Osteoblast (primary cell): Measurements from ENCODE around the gene DTX3L. TPM values are rescaled to one million over a fixed set of nuclear protein-coding genes. Genes with fewer than 3 reads are reported as not detected.

Experiments
- DNase-seq: peaks from one replicate; pipeline ENCODE4 v3.0.0; 2011; ENCODE audit warnings: low spot score, mixed read lengths; ENCODE audit not compliant: insufficient read length; ENCODE audit errors: missing footprints
- H2AFZ ChIP-seq: 2 replicates; pipeline ENCODE4 v1.6.0; 2011; ENCODE audit warnings: mild to moderate bottlenecking, low read length
- H3K27ac ChIP-seq: 2 replicates; pipeline ENCODE4 v1.5.1; 2011; ENCODE audit warnings: mild to moderate bottlenecking, low read depth, low read length, moderate library complexity
- H3K27me3 ChIP-seq: 2 replicates; pipeline ENCODE4 v1.6.0; 2012; ENCODE audit warnings: mild to moderate bottlenecking, control low read depth, inconsistent platforms, low read length, moderate library complexity; ENCODE audit not compliant: insufficient read depth
- H3K36me3 ChIP-seq: 2 replicates; pipeline ENCODE4 v1.5.1; 2011; ENCODE audit warnings: mild to moderate bottlenecking, low read length, control low read depth, moderate library complexity; ENCODE audit not compliant: insufficient read depth
- H3K4me1 ChIP-seq: 2 replicates; pipeline ENCODE4 v1.5.1; 2011; ENCODE audit warnings: mild to moderate bottlenecking, low read length, control low read depth, moderate library complexity; ENCODE audit not compliant: insufficient read depth
- H3K4me2 ChIP-seq: 2 replicates; pipeline ENCODE4 v1.6.0; 2011; ENCODE audit warnings: mild to moderate bottlenecking, low read length; ENCODE audit not compliant: insufficient read depth
- H3K4me3 ChIP-seq: fragments of 200-600 bp; sonication (generic); 3 replicates; pipeline ENCODE4 v1.5.1; 2012; ENCODE audit warnings: mild to moderate bottlenecking, low read length, inconsistent platforms; ENCODE audit not compliant: insufficient read depth
- H3K79me2 ChIP-seq: 2 replicates; pipeline ENCODE4 v1.6.0; 2012; ENCODE audit warnings: mild to moderate bottlenecking, low read length, control low read depth, inconsistent platforms; ENCODE audit not compliant: insufficient read depth
- H3K9me3 ChIP-seq: 2 replicates; pipeline ENCODE4 v1.5.1; 2011; ENCODE audit warnings: low read depth, low read length, control low read depth
- H4K20me1 ChIP-seq: 2 replicates; pipeline ENCODE4 v1.6.0; 2012; ENCODE audit warnings: mild to moderate bottlenecking, low read length, control low read depth; ENCODE audit not compliant: insufficient read depth
- total RNA-seq: library from RNA; depleted of rRNA; stranded (reverse); fragments of >200 nt; gene quantifications from 2 replicates; pipeline ENCODE4 v1.2.3, GENCODE V29; 2012
- TF ChIP-seq, protein P1 (sequence below): IDR thresholded peaks from 2 replicates; pipeline ENCODE4 v1.5.1; 2011; ENCODE audit warnings: mild to moderate bottlenecking, low read depth, low read length, moderate library complexity; ENCODE audit errors: extremely low read depth

Gene DTX3L
- total RNA-seq, 1 donor, result 33.7 TPM

DNA sequence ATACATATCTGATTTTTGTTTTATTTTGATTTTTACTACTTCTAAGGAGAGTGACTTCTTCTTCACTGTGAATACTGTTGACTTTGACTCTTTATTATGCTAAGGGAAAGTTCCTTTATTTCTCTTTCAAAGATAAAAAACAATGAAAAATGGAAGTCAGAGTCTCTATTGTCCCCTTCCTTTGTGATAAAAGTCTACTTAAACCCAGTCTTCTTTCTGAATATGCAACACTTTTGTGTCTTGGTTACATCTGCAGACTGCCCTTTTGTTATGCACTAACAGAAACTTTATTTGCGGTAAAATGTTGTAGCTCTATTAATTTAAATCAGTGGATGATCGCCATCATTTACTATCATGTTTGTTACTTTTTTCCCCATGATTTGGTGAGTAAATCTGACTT lies 26.5 kb downstream of the DTX3L start:
- no peak overlapping the region for H3K4me3 ChIP-seq
- H3K27me3 ChIP-seq, result no peaks in the 10 kb centered on the region
- H3K36me3 ChIP-seq, result no peaks in the 10 kb centered on the region
- no peak overlapping the region for H2AFZ ChIP-seq
- no peak overlapping the region for H3K27ac ChIP-seq
- H4K20me1 ChIP-seq, result no peaks in the 10 kb centered on the region
- no peak for DNase-seq
- TF ChIP-seq, protein P1, sequence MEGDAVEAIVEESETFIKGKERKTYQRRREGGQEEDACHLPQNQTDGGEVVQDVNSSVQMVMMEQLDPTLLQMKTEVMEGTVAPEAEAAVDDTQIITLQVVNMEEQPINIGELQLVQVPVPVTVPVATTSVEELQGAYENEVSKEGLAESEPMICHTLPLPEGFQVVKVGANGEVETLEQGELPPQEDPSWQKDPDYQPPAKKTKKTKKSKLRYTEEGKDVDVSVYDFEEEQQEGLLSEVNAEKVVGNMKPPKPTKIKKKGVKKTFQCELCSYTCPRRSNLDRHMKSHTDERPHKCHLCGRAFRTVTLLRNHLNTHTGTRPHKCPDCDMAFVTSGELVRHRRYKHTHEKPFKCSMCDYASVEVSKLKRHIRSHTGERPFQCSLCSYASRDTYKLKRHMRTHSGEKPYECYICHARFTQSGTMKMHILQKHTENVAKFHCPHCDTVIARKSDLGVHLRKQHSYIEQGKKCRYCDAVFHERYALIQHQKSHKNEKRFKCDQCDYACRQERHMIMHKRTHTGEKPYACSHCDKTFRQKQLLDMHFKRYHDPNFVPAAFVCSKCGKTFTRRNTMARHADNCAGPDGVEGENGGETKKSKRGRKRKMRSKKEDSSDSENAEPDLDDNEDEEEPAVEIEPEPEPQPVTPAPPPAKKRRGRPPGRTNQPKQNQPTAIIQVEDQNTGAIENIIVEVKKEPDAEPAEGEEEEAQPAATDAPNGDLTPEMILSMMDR, result no peak
- H3K9me3 ChIP-seq, result no peaks in the 10 kb centered on the region
- no peaks in the 10 kb centered on the region for H3K79me2 ChIP-seq
- no peaks in the 10 kb centered on the region for H3K4me1 ChIP-seq
- no peak overlapping the region for H3K4me2 ChIP-seq

DNA sequence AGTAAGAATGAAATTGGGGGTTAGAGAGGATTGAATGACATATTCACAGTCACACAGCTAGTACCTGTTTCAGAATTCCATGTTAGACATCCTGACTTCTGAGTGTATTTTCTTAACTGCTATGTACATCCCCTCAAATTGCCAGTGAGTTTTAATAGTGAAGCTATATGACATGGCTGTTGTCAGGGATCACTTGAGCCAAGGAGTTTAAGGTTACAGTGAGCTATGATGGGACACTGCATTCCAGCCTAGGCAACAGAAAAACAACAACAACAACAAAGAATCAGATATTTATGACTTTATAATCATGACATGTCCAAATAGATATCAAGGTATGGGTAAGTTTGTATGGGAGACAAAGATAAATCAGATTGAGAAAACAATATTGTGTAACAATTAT lies 29.9 kb downstream of the DTX3L start:
- Histone ChIP-seq H3K79me2 (no peaks in the 10 kb centered on the region), H3K27me3 (no peaks in the 10 kb centered on the region), H3K4me3 (no peak overlapping the region), H3K4me1 (no peaks in the 10 kb centered on the region), H3K27ac (no peak overlapping the region), H3K4me2 (no peak overlapping the region), H3K9me3 (no peaks in the 10 kb centered on the region), H2AFZ (no peak overlapping the region), H3K36me3 (no peaks in the 10 kb centered on the region), H4K20me1 (no peaks in the 10 kb centered on the region)
- no peak for DNase-seq
- TF ChIP-seq, protein P1, result no peak

DNA sequence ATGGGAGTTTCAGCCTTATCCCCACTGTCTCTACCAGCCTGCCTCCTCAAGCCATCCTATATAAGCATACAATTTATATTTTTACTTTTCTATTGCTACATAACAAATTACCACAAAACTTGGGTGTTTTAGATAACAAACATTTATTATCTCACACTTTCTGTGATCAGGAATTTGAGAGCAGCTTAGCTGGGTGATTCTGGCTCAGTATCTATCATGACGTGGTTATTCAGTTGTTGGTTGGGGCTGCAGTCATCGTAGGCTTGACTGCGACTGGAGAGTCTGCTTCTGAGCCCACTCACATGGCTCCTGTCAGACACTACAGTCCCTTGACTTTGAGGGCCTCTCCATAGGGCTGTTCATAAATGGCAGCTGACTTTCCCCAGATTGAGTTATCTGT lies 34.0 kb downstream of the DTX3L start:
- H3K4me1 ChIP-seq, result no peaks in the 10 kb centered on the region
- H2AFZ ChIP-seq, result peak overlapping the region; percentile 53
- no peaks in the 10 kb centered on the region for H4K20me1 ChIP-seq
- H3K36me3 ChIP-seq, result no peaks in the 10 kb centered on the region
- H3K27ac ChIP-seq, result no peak overlapping the region
- H3K79me2 ChIP-seq, result no peaks in the 10 kb centered on the region
- H3K4me3 ChIP-seq, result no peak overlapping the region
- TF ChIP-seq, protein P1, result no peak
- no peak for DNase-seq
- H3K27me3 ChIP-seq, result no peaks in the 10 kb centered on the region
- peak overlapping the region; percentile 23 for H3K4me2 ChIP-seq
- no peaks in the 10 kb centered on the region for H3K9me3 ChIP-seq

DNA sequence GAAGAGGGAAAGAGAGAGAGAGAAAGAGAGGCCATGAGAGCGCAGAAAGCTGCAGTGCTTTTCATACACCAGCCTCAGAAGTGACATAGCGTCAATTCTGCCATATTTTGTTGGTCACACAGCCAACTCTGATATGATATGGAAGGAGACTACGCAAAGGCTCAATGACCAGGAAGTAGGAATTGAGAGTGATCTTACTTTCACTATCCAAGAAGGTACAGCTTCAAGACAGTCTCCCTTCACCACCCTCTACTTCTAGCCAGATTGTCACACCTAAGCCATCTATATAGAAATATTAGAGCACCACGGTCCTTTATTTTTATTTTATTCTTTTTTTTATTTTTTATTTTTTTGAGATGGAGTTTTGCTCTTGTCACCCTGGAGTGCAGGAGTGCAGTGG lies 34.4 kb downstream of the DTX3L start:
- H3K4me2 ChIP-seq, result peak overlapping the region; percentile 23
- no peak overlapping the region for H3K27ac ChIP-seq
- H3K9me3 ChIP-seq, result no peaks in the 10 kb centered on the region
- TF ChIP-seq, protein P1, result no peak
- H2AFZ ChIP-seq, result peak overlapping the region; percentile 53
- H3K79me2 ChIP-seq, result no peaks in the 10 kb centered on the region
- H3K4me3 ChIP-seq, result no peak overlapping the region
- no peaks in the 10 kb centered on the region for H3K4me1 ChIP-seq
- H3K27me3 ChIP-seq, result no peaks in the 10 kb centered on the region
- H3K36me3 ChIP-seq, result no peaks in the 10 kb centered on the region
- no peaks in the 10 kb centered on the region for H4K20me1 ChIP-seq
- no peak for DNase-seq
